DMS153 treated with DMSO at 0.1 percent for 48 hours (cell line): Measurements from ENCODE around the gene MON1A.
"Not testable (repeated sequence)": the region's sequence is repeated elsewhere in the genome, so short reads cannot be mapped to it uniquely, and the experiment has no call there.

Experiments
- DNase-seq: peaks from one replicate; lab custom pipeline; 2025; ENCODE audit not compliant: unreplicated experiment; lab: John Stamatoyannopoulos, UW

The MON1A gene, protein sequence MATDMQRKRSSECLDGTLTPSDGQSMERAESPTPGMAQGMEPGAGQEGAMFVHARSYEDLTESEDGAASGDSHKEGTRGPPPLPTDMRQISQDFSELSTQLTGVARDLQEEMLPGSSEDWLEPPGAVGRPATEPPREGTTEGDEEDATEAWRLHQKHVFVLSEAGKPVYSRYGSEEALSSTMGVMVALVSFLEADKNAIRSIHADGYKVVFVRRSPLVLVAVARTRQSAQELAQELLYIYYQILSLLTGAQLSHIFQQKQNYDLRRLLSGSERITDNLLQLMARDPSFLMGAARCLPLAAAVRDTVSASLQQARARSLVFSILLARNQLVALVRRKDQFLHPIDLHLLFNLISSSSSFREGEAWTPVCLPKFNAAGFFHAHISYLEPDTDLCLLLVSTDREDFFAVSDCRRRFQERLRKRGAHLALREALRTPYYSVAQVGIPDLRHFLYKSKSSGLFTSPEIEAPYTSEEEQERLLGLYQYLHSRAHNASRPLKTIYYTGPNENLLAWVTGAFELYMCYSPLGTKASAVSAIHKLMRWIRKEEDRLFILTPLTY

DNA sequence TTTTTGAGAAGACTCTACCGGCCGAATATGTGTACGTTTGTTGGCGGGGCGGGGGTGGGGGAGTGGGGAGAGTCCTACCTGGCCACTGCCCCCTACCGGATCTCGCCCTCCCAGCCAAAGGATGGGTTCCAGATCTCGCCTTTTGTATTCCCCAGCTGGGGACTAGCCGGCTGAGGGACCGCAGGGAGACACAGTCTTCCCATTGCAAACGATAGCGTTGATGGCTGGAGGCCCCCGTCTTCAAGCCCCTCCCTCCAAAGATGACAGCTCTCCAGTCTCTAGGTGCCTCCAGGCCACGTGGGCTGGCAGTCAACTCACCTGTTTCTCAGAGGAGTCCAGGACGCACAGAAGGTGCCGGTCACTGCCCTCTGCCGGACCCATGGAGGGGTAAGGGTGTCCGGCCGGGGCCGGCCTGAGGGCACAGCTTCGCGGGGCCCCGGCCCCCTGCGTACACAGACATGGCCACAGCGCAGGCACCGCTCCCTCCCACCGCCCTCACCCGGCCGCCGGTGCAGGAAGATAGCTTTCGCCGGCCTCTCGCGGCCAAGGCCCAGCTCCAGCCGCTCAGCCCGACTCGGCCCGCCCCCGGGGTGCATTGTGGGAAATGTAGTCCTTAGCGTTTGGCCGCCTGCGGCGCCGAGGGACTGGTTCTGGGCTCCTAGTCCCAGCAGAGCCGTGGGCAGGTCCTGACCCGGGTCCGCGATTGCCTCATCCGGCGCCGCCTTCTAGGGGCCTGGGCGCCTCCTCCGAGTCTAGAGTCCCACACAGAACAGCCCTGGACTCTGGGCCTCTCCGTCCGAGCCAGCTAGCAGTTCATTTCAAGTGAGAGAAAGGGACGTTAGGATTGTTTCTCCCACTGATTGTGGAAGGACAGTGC lies at the start of gene MON1A:
Gene MON1A (minus strand): TSS at position 521 of the 877 bp plus-strand sequence. CDS start 16,465 bp downstream, outside the sequence.
- peak; percentile 52 for DNase-seq

DNA sequence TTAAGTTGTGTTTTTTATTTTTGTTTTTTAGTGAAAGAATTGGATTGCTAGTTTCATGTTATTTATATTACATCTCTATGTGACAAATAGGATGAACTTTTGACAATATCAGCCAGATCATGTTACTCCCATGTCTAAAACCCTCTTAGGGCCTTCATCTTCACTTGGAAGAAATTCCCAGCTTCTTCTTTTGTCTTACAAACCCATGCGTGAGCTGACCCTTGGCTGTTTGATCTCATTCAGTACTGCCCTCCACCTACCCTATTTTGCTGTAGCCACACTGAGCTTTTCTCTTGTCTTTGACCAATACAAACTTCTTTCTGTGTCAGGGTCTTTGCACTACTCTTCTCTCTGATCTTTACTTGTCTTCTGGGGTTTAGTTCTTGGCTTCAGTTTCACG lies 47.3 kb upstream of the MON1A start:
- DNase-seq: no peak

DNA sequence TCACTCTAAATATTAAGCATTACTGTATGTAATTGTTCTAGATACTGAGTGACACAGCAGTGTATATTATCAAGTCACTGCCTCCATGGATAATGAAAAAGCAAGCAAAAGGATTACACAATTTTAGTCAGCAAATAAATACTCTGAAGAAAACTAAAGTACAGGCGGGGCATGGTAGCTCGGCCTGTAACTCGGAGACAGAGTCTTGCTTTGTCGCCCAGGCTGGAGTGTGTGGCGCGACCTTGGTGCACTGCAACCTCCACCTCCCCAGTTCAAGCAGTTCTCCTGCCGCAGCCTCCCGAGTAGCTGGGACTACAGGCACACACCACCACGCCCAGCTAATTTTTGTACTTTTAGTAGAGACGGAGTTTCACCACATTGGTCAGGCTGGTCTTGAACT lies 43.0 kb upstream of the MON1A start:
- no peak for DNase-seq

DNA sequence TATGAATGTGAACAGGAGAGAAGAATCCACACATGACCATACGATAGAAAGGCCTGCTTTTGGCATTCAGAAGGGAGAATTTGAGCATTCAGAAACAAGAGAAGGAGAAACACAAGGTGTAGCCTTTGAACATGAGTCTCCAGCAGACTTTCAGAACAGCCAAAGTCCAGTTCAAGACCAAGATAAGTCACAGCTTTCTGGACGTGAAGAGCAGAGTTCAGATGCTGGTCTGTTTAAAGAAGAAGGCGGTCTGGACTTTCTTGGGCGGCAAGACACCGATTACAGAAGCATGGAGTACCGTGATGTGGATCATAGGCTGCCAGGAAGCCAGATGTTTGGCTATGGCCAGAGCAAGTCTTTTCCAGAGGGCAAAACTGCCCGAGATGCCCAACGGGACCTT lies 38.7 kb upstream of the MON1A start:
- no peak for DNase-seq

DNA sequence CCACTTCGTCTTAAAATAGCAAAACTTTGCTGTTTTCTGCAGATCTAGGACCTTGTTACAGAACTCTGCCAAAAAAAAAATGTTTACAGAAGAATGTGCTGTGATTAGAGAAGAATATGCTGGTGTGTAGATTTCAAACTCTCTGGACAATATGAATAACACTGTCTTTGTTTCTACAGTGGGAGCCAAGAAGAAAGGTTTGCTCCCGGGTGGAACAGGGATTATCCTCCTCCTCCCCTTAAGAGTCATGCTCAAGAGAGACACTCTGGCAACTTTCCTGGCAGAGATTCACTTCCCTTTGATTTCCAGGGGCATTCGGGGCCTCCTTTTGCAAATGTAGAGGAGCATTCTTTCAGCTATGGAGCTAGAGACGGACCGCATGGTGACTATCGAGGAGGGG lies 37.7 kb upstream of the MON1A start:
- no peak for DNase-seq

DNA sequence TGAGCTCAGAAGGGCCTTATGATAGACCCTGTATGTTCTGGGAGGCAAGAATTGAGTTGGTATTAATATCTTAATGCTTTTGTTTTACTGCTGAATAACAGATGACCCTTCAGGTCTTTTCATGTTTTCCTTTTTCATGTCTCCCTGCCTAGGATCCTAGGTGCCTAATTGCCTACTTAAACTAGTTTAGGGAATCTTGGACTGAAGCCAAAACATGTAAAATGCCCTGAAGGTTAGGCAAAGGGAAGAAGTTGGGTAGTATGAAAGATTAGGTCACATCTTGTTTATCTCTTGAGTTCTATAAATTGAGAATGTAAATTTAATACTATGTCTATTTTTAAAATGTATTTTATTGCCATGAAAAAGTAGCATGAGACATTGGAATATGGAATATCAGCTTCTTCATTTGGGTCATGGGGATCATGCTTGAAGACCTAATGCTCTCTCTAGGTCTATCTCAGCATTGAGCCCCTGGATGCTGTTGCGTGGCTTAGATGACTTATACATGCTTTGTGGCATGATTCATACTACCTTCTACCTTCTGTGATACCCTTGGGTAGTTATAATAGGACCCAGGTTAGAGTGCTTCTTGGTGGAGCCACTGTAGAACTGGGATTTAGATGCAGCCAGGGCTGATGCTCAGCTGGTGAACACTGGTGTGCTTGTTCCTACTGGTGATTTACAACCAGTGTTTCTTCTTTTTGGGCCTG lies 36.8 kb upstream of the MON1A start:
- DNase-seq: no peak

DNA sequence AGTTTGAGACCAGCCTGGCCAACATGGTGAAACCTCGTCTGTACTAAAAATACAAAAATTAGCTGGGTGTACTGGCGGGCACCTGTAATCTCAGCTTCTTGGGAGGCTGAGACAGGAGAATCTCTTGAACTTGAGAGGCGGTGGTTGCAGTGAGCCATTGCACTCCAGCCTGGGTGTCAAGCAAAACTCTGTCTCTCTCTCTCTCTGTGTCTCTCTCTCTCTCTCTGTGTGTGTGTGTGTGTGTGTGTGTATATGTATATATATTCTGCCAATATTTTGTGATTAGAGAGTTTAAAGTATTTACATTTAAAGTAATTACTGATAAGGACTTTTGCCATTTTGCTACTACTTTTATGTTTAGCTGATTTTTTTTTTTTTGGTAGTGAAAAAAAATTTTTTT lies 26.0 kb upstream of the MON1A start:
- no peak for DNase-seq

DNA sequence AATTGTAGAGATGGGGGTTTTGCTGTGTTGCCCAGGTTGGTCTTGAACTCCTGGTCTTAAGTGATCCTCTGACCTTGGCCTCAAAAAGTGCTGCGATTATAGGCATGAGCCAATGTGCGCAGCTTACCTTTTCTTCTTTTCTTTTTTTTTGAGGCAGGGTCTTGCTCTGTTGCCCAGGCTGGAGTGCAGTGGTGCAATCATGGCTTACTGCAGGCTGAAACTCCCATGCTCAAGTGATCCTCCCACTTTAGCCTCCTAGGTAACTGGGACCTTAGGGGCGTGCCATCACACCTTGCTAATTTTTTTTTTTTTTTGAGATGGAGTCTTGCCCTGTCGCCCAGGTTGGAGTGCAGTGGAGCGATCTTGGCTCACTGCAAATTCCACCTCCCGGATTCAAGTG lies 23.3 kb upstream of the MON1A start:
- no peak for DNase-seq

DNA sequence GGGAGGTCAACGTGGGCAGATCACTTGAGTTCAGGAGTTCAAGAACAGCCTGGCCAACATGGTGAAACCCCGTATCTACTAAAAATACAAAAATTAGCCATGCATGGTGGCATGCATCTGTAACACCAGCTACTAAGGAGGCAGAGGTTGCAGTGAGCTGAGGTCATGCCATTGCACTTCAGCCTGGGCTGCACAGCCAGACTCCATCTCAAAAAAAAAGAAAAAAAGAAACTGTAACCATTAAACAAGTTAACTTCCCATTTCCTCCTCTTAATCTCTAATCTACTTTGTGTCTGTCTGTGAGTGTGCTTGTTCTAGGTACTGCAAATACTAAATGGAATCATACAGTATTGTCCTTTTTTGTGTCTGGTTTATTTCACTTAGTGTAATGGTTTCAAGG lies 13.0 kb upstream of the MON1A start:
- DNase-seq: no peak

DNA sequence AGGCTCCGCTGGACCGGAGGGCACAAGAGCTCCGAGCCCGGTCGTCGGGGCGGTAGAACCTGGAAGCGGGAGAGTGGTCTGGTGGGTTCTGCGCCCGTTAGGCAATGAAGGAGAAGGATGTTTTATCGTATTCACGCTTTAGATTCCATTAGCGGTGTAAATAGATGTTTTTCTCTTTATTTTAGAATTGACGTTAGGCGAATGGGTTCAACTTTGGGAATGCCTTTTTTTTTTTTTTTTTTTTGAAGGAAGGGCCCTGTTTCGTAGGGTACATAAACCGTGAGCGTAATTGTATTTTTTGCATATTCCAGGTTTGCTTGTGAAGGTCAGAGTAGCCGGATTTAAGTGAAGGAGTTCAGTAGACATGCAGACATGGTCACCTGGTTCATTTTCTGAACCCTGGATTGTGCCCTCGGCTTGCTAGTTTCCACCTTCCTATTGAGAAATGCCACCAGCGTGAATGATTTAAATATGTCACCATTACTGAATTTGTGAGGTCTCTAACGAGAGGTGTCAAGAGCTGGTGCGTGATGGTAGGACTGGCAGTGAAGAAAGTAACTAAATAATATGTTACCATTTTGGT lies 11.1 kb upstream of the MON1A start:
- DNase-seq: no peak

DNA sequence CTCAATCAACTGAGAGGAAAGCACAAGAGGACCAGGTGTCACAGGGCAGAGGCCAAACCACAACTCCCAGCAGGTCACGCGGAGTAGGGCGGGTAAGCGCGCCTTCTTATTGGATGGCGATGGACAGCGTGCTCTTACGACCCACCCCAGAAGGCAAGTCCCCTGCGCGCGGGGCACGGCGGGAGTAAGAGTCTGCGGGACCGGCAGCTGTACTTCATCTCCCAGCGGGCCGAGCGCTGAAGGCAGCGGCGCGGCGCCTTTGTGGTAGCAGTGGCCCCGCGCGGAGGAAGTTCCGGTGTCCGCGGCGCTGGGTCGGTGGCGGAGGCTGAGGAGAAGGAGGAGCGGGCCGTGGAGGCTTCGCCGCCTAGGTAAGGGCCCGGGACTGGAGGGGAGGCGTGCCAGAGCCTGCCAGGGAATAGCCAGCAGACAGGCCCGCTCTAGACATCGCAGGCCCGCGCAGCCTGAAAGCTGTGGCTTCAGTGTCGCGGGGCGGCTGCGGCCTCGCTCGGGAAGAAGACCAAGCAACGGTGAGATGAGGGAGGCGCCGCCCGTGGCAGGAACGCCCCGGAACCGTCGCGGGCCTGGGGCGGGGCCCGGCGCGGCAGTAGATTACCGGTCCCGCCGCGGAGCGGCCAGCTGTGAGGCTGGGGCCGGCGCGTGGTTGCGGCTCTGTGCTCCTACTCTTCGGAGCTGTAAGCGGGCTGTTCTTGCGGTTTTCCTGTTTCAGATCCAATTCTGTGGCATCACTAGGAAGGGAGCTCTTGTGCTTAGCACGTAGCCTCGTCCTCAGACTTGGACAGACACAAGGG lies 10.5 kb upstream of the MON1A start, which contains the start of gene RBM6:
Gene RBM6 (plus strand): TSS at position 293 of the 809 bp plus-strand sequence. CDS start 22,492 bp downstream, outside the sequence.
- DNase-seq: peak; percentile 68

DNA sequence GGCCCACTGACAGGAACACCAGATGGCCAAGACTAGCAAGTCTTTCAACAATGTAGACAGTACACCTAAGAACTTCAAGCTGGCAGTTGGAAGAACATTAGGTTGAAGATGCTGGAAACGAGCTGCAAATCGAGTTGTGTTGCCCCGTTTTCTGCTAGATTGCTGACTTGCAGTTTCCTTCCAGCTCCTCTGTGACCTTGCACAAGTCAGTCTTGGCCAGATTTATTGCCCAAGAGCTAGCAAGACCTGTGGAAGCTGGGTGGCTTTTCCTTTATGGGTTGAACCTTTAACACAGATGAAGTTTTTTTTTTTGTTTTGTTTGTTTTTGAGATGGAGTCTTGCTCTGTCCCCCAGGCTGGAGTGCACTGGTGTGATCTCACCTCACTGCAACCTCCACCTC lies 7.5 kb upstream of the MON1A start:
- DNase-seq: no peak

DNA sequence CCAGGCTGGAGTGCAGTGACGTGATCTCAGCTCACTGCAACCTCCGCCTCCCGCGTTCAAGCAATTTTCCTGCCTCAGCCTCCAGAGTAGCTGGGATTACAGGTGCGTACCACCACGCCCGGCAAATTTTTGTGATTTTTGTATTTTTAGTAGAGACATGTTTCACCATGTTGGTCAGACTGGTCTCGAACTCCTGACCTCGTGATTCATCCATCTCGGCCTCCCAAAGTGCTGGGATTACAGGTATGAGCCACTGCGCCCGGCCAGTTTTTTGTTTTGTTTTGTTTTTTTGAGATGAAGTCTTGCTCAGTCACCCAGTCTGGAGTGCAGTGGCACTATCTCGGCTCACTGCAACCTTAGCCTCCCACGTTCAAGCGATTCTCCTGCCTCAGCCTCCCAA lies 2.7 kb upstream of the MON1A start:
- not testable (repeated sequence) for DNase-seq

DNA sequence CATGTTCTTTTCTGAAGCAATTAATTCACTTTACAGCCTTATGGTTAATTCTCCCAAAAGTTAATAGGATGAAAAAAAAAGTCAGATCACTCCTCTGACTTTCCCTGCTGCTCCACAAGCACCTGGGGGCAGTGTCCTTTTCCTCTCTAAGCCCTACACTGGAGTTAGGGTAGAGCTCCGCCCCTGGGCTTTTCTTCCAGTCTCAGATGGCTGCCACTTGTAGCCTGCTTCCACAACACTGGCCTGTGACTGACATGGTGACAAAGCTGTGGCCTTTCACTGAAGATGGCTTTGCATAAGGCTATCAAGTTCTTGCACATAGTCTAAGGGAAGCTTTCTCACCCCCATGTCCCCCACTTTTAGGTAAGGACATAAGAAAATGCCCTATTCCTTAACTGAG lies 1.3 kb upstream of the MON1A start:
- peak; percentile 13 for DNase-seq

DNA sequence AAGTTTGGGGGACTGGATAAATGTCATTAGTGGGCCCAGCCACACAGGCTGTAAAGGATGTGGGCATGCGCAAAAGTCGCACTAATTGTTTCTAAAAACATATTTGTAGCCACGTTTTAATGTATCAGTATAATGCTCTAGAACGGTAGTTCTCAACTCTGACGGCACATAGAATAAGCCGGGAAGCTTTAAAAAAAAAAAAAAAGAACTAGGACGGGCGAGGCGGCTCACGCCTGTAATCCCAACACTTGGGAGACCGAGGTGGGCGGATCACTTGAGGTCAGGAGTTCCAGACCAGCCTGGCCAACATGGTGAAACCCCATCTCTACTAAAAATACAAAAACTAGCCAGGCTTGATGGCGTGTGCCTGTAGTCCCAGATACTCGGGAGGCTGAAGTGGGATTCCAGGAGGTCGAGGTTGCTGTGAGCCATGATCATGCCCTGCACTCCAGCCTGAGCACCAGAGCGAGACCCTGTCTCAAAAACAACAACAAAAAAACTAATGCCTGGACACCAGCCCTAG lies 618 bp upstream of the MON1A start:
- DNase-seq: no peak

DNA sequence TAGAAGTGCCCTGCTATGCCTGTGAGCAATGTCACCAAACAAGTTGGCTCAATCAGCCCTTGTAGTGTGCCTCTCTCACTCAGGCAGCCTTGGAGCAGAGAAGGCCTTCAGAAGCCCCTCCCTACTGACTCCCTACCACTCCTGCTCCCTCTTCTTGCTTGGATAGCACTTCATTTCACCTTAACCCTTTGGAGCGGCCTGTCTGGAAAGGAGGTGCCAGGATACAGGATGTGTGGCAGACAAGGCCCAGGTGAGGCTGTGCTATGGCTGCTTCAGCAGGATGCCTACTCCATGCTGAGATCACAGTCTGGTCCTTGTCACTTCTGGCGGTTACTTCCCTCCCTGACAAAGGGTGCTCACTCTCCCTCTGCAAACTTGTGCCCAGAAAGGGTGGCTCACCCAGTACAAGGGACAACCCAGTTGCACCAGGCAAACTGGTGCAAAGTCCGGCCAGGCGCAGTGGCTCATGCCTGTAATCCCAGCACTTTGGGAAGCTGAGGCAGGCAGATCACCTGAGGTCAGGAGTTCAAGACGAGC lies 1.1 kb downstream of the MON1A start:
- no peak for DNase-seq

DNA sequence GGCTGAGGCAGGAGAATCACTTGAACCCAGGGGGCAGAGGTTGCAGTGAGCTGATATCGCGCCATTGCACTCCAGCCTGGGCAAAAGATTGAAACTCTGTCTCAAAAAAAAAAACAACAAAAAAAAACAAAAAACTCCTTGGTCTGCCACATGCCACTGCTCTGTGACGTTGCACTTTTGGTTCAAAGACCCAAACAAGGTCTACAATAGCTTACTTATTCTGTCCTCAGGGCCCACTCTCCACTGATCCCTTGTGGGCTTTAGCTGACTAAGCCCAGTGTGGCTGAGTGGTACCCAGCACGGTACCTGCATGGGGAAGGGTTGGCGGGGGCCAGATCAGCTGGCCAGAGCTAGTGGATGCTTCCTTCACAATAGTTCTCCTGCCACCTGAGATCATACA lies 1.8 kb downstream of the MON1A start:
- DNase-seq: no peak

DNA sequence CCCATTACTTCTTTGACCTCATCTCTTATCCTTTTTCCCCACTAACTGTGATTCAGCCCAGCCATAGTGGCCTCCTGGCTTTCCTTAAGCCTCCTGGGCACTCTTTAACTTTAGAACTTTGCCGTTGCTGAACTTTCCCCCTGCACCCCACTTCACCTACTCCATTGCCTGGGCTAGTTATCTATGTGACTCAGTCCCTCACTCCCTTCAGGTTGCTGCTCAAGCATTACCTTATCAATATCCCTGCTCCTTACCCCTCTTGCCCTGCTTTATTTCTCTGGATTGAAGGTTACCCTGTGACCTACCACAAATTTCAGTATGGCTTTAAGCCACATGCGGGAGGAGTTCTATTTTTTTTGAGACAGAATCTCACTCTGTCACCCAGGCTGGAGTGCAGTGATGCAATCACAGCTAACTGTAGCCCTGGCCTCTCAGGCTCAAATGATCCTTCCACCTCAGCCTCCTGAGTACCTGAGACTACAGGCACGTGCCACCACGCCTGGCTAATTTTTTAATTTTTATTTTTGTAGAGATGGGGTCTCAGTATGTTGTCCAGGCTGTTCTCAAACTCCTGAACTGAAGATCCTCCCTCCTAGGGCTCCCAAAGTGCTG lies 3.4 kb downstream of the MON1A start:
- no peak for DNase-seq

DNA sequence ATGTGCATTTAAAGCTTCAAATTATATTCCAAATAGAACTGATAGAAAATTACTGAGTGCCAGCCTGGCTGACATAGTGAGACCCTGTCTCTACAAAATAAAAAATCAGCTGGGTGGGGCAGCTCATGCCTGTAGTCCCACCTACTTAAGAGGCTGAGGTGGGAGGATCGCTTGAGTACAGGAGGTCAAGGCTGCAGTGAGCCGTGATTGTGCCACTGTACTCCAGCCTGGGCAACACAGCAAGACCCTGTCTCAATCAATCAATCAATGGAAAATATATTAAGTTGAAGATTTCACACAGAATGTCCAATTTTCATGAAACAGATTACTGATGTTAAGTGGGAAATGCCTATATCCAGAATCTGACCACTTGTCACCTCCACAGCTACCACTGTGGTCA lies 4.1 kb downstream of the MON1A start:
- no peak for DNase-seq
